ENCODE measurements around the gene FAM228B. TPM values are rescaled to one million over a fixed set of nuclear protein-coding genes. Genes with fewer than 3 reads are reported as not detected.
A peak's percentile ranks its signal among the peaks of the same experiment; 100 is the strongest.
"Not testable (repeated sequence)": the region's sequence is repeated elsewhere in the genome, so short reads cannot be mapped to it uniquely, and the experiment has no call there.

FAM228B gene
- total RNA-seq (2014; rRNA removed), result 1.9 and 5.6 TPM in 2 replicates
- polyA plus RNA-seq (2012), result 5.0 TPM

DNA sequence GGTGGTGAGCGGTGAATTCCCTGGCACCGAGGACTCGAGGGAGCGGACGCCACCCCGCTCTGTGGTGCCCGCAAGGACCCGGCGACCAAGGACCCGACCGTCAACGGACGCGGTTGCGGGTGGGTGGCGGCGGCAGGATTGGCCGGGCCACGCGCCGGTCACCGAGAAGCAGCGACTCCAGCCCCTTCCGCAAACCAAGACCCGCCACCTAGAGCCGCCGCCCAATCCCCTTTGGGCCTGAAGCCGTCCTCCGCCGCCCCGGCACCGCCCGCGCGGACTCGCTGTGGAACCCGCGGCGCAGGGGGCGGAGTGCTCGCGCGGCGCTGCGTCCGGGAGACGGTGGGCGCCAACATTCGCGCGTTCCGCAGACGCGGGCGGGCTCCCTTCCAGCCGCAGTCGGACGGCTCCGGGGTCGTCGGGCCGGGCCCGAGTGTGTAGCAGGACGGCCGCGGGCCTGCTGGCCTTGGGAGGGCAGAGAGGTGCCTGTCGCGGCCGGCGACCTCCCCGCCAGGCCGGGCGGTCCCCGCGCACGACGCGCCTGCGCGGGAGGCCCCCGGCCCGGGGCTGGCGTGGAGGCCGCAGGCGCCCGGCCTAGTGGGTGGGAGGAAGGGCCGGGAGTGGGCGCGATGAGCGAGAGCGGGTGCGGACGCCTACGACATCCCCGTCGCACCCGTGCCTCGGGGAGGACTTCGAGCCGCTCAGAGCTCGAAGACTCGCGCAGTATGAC is at the start of gene FAM228B, which contains the start of gene PFN4:
TSS of gene FAM228B (plus strand) at position 275 of the 727 bp plus-strand sequence. CDS start 893 bp downstream, outside the sequence.
TSS of gene PFN4 (minus strand) at position 140 of the 727 bp plus-strand sequence. CDS start 799 bp downstream, outside the sequence.
- peak; percentile 76 for DNase-seq (ENCODE audit: low read depth)

GRCh38 chr2:24073816-24074215 is 49.5 kb upstream of the FAM228B start:
- DNase-seq (ENCODE audit: low read depth), result no peak

GRCh38 chr2:24075259-24075658 is 48.0 kb upstream of the FAM228B start:
- DNase-seq (ENCODE audit: low read depth), result no peak

DNA sequence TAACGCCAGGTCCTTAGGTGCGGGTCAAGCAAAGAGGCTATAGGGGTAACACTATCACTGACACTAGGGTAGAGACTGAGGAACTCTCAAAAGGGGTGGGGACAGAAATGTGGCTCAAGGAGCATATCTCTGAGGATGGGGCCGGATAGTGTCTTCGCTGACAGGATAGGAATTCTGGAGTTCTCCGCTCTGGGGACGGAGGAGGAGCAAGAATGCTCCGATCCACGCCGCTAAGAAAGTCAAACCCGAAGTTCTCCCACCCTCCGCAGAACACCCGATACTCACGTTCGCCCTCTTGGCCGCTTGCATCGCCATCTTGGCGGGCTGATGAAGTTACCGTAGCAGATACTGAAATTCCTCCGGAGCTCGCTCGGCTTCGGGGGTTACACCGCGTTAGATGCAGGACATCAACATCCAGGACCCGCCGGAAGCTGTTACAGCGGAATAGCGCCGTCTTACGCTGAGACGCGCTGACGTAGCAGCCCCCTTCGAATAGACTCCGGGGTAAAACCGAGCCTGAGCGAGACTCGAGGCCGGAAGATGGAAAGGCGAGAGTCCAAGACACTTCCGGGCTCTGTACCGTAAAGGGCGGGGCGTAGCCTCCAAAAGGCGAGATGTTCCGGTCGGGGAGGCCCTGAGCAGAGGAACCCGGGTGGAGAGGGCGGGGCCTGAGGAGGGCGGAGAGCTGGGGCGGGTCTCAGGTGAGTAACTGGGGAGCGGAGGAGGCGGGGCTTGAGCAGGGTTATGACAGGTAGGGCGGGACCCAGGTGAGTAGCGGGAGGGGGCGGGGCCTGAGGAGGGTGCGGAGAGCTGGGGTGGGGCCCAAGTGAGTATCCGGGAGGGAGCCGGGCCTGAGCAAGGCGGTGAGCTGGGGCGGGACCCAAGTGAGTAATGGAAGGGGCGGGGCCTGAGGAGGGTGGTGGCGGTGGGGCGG is 47.1 kb upstream of the FAM228B start, which contains the start of gene SF3B6:
TSS of gene SF3B6 (minus strand) at position 412 of the 934 bp plus-strand sequence. CDS start at position 315, 97 bp downstream.
- peak; percentile 98 for DNase-seq (ENCODE audit: low read depth)

- DNase-seq (ENCODE audit: low read depth), result no peak
Observed at GRCh38 chr2:24076849-24077534, 46.3 kb upstream of the FAM228B start.

DNA sequence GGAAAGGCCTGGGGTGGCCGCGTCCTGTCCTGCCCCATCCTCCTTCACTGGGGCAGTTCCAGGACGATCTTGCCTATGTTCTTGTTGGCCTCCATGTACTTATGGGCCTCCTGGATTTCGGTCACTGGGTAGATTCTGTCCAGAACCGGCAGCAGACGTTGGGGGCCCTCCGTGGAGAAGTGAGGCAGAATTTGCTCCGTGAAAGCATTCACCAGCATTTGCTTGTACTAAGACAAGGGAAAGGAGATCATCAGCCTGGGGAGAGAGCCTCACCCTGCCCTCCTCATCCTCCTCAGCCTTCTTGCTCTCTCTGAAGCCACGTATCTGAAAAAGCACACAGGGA is 45.8 kb upstream of the FAM228B start:
- no peak for DNase-seq (ENCODE audit: low read depth)

DNA sequence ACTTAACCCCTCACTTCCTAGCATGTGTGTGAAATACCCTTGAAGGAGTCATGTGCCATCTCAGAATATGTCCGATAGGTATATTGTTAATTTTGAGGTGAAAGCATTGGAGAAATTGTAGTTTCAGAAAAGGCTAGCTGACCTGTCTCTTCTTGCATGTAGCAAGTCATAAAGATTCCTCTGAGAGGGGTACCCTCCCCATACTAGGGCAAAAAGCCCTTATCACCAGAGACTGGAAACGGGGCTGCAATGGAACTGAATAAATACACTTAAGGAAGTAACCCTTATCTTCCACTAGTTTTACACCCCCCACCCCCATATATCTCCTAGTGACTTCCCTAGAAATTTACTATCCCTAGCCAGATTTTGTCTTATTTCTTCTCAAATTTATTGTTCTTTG is 45.4 kb upstream of the FAM228B start:
- no peak for DNase-seq (ENCODE audit: low read depth)

DNA sequence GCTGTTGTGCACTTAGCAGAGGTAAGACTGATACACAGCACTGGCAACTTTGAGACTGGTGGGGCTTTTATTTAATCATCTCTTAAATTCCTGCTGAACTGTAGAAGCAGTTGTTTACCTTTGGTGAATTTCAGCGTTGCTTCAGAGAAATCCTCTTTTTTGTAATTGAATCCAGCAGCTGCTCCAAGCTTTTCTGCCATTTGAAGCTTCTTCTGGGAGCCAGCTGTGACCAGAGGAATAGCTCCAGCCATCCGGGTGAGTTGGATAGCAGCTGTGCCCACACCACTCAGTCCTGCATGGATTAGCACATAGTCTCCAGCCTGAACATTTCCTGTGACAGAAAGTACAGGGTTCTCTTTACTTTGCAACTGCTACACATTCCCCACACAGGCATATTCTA is 42.6 kb upstream of the FAM228B start:
- peak; percentile 96 for DNase-seq (ENCODE audit: low read depth)

DNA sequence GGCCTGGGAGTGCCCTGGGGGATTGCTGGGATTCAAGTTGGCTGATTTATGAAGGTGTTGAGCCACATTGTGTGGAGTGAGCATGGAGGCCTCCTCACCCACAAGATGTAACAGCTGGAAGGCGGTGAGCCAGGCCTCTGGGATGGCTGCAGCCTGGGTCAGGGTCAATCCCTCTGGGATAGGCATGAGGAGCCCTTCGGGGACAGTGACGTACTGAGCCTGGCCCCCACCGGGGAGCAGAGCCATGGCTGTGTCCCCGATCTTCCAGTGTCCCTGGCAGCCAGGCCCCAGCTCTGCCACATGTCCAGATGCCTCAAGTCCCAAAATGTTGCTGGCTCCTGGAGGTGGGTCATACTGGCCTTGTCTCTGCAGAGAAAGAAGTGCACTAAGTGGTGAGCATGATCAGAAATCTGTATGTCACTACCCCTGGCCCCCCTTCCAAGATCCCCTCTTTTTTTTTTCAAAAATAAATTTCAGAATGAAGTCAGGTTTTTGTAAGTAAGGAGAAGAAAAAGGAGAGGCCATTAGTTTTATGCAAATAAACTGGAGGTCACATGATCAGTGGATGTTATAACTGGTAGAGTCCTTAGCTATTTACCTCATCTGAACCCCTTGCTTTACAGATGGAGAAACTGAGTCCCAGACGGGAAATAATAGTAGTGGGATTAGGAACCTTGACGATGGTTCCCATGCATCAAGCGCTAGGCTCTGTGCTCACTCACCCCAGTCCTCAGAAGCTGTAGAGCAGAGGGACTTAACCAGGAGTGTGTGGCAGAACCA is 40.3 kb upstream of the FAM228B start:
- no peak for DNase-seq (ENCODE audit: low read depth)

- peak; percentile 92 for DNase-seq (ENCODE audit: low read depth)
Observed at GRCh38 chr2:24083567-24084385, 39.5 kb upstream of the FAM228B start.

DNA sequence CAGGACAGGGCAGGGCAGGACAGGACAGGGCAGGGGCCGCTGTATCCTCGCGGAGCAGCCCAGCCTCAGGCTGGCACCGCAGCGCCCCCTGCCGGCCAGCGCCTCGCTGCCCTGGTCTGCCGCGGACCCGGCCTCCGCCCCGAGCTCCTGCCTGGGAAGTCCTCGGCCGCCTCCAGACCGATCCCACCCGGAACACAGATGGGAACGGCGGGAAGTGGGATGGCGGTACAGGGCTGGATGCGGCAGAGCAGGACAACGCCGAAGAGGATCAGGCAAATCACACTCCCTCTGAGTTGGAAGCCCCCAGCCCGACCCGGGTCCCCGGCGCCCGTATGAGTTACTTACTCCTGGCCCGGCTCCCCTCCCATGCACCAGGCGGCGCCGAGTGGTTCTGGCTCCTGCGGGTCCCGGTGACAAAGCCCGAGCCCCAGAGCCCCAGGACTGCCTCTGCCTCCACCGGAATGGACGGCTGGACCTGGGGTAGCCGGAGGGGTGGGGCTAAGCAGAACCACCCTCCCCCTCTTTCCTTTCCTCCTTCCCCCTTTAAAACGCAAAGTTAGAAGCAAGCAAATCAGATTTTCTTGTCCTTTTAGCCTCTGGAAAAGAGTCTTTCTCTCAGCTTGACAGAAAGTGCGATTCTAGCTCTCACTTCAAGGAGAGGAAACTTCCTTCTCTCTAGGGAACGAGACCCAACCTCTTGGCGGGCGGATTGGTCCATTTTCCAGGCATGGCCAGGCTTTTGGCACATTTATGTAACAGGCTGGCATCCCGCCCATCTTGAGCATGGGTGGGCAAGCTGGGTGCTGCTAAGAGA is 38.7 kb upstream of the FAM228B start, which contains the start of gene TP53I3:
TSS of gene TP53I3 (minus strand) at position 449 of the 814 bp plus-strand sequence. CDS start 508 bp downstream, outside the sequence.
- DNase-seq (ENCODE audit: low read depth), result peak; percentile 90

GRCh38 chr2:24085200-24085489 is 38.1 kb upstream of the FAM228B start:
- DNase-seq (ENCODE audit: low read depth), result no peak

- DNase-seq (ENCODE audit: low read depth), result no peak
Observed at GRCh38 chr2:24086241-24086640, 37.0 kb upstream of the FAM228B start.

- no peak for DNase-seq (ENCODE audit: low read depth)
Observed at GRCh38 chr2:24087032-24087431, 36.2 kb upstream of the FAM228B start.

DNA sequence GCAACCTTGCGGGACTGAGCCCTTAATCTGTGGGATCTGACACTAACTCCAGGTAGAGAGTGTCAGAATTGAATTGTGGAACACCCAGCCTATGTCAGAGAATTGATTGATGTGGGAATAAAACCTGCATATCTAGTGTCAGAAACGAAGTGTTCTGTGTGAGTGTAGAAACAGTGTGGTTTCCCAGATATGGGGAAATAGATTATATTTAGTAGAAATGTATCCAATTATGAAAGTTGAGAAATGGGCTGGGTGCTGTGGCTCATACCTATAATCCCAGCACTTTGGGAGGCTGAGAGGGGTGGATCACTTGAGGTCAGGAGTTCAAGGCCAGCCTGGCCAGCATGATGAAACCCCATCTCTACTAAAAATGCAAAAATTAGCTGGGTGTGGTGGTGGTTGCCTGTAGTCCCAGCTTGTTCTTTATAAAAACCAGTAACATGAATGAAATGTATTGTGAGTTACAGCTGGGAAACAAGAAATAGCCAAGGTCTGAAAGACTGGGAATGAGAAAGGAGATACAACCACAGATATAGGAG is 34.4 kb upstream of the FAM228B start:
- DNase-seq (ENCODE audit: low read depth), result no peak

DNA sequence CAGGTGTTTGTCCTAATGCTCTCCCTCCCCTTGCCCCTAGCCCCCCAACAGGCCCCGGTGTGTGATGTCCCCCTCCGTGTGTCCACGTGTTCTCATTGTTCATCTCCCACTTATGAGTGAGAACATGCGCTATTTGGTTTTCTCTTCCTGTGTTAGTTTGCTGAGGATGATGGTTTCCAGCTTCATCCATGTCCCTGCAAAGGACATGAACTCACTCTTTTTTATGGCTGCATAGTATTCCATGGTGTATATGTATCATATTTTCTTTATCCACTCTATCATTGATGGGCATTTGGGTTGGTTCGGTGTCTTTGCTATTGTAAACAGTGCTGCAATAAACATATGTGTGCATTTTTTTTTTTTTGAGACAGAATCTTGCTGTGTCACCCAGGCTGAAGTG is 30.0 kb upstream of the FAM228B start:
- DNase-seq (ENCODE audit: low read depth), result not testable (repeated sequence)

GRCh38 chr2:24095171-24095677 is 28.0 kb upstream of the FAM228B start:
- DNase-seq (ENCODE audit: low read depth), result not testable (repeated sequence)

GRCh38 chr2:24100732-24101131 is 22.5 kb upstream of the FAM228B start:
- not testable (repeated sequence) for DNase-seq (ENCODE audit: low read depth)

DNA sequence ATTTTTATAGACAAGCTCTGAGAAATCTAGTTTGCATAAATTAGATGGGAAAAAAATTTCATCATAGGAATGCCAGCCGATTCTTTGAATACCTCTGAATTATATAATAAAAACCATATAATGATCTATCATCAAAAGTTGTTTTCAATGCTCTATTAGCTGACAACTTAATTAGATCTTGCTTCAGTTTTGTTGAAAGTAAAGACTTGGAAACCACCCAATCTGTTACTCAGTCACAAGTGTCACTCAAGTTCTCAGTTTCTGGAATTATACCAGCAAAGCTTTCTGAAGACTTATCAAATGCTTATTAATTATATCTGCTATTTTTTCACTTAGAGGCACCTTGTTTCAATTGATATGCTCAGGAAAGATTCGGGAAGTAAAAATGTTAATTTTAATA is 21.3 kb upstream of the FAM228B start:
- DNase-seq (ENCODE audit: low read depth), result no peak
